HG02798 (cell line): ENCODE measurements around the gene PPM1H.

Experiments used
- ATAC-seq: cut with Tn5 transposase; IDR thresholded peaks from one replicate; pipeline ENCODE4 v1.9.1; 2021; ENCODE audit warnings: mild to moderate bottlenecking; ENCODE audit not compliant: unreplicated experiment, poor library complexity

The PPM1H gene

DNA sequence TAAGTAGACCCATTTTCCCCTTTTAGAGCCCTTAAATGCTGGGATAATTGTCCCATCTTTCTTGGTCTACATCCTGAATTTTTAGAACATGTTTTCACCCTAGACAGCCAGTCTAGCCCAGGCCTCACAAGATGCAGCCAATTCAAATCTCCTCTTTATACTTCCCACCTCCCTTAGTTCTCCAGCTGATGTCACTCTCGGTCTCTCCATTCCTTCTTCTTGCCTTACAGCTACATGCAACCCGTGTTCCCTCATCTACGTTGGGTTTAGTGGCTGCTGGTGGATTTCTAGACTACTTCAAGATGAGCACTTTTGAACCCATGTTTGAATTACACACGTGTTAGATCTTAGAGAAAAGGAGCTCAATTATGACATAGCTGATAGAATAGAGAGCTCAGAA lies 132.0 kb downstream of the PPM1H start:
- no peak for ATAC-seq

- no peak for ATAC-seq
Observed at GRCh38 chr12:62802321-62802720, 132.6 kb downstream of the PPM1H start.

DNA sequence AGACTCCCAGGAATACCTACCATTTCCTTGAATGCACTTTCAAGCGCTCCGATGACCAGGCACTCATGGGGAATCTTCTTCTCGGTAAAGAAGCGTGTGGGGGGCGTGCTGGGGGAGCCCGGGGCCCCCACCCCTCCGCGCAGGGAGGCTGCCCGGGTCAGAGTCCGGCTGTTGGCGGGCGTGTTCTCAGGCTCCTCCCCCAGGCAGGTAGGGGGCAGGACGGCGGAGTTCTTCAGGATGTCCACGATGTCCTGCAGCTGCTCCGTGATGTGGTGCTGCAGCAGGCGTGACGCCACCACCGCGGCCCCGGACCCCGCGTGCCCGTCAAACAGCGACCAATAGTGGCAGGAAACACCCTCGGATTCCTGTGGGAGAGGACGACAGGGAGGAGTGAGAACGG lies 133.2 kb downstream of the PPM1H start:
- ATAC-seq: no peak

DNA sequence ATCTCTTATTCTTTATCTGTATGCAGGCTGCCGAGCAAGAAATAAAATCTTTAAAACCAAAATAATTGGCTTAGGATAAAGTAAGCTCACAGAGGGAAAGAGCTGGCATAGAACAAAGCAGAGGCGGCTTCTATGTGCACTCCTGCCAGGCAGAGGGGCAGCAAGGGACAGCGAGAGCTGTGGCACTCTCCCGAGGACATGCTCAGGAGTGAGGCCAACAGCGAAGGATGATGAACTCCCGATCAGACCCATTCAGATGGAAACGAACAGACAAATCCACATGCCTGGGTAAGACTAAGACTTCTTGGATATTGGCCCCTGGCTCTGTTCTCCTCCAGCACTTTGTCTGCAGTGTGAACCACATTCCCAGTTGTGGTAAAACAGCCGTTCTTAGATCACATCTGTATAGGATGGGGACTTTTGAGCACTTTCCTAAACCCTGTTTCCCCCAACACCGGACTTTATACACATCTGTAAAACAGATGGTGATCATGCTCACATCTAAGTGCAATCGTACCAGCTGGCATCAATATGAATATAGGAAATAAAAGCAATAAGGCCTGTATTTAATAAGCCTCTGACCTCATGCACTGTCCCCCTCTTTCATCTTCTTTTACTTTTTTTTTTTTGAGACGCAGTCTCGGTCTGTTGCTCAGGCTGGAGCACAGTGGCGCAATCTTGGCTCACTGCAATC lies 134.1 kb downstream of the PPM1H start:
- ATAC-seq: no peak

GRCh38 chr12:62799766-62800406 lies 135.1 kb downstream of the PPM1H start:
- peak; percentile 48 for ATAC-seq

- ATAC-seq: peak; percentile 84
Observed at GRCh38 chr12:62799126-62799736, 135.7 kb downstream of the PPM1H start.

GRCh38 chr12:62794218-62794583 lies 140.7 kb downstream of the PPM1H start:
- no peak for ATAC-seq

- ATAC-seq: peak; percentile 75
Observed at GRCh38 chr12:62793256-62794217, 141.4 kb downstream of the PPM1H start.

DNA sequence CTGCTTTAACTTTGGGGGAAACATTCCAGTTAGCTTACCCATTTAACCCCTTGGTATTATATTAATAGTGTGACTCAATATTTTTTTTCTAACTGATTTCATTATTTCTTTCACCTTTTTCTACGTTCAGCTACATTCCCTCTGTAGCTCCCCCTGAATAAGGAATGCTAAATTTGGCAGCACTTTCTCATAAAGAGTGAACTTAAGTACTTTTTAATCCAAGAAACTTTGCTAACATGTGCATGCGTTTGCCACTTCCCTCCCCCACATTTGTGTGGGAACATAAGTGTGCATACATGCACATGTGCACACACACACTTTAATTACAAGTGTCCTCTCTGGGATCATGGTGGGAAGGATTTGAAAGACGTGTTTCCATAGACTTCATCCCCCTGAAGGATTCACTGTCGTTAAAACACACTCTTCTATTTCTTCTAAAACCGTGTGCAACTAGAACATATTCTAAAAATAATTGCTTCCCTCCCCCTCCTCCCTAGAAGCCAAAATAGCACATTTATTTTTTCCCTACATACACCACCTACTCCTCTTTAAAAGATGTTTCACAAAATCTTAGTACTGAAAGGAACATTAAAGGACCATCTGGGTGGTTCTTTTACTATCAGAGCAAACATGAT lies 142.6 kb downstream of the PPM1H start:
- ATAC-seq: no peak

GRCh38 chr12:62789851-62790250 lies 145.1 kb downstream of the PPM1H start:
- ATAC-seq: no peak

GRCh38 chr12:62787611-62788010 lies 147.3 kb downstream of the PPM1H start:
- ATAC-seq: no peak

DNA sequence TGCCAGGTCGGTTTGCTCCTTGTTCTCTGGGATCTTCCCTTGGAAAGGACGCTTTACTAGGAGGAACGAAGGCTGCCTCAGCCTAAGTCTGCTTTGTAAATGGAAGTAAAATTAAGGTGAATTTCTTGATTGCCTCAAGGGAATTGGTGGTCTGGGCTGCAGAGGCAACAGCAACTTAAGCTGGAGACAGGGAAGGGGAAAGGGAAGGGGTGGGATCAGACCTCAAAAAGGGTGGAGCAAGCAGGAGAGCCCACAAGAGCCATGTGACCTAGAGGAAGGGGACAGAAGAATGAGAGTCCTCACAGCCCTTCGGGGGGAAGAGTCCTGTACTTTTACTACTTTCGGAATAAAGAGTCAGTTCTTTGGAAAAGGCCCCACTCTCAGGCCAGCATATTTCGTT lies 147.9 kb downstream of the PPM1H start:
- no peak for ATAC-seq

DNA sequence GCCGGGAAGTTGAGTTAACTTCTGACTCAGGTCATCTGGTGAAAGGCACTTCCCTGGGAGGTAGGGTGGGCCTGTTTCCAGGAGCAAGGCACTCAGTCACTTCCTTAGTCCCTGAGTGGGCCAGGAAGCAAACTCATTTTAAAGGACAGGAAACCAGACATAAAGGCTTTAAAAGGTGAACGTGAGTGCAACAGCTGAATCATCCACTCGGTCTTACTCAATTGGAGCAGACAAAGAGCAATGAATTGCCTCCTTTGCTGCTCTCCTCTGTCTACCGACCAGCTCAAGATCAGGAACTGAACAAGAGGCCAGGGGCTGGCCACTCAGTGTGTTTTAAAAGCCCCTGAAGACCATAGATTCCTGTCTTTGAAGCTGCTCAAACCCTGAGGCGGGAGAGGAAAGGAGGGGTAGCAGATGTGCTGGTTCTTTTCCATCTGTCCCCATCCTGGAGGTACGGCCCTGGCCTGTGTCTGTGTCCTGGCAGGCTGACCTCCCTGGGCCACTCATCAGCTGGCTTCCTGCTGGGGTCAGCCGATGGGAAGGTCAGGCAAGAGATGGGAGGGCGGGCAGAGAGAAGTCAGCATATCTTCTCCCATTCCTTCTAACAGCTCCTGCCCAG lies 148.9 kb downstream of the PPM1H start:
- no peak for ATAC-seq

DNA sequence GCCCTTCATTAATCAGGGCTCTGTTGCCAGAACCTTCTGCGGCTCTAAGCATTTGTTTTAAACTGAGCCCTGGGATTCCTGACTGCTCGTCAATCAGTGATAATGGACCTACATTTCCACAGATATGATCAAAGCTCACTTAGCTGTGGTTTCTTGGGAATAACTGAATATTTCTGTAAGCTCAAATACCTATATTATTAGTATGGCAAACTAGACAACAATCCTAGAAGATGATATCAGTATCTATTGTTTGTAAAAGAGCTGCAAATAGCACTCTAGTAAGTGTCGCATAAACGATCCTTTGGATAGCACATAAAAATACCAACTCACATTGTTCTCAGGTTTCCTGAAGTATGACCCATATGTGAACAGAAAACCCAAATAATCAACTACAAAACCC lies 150.4 kb downstream of the PPM1H start:
- ATAC-seq: no peak

DNA sequence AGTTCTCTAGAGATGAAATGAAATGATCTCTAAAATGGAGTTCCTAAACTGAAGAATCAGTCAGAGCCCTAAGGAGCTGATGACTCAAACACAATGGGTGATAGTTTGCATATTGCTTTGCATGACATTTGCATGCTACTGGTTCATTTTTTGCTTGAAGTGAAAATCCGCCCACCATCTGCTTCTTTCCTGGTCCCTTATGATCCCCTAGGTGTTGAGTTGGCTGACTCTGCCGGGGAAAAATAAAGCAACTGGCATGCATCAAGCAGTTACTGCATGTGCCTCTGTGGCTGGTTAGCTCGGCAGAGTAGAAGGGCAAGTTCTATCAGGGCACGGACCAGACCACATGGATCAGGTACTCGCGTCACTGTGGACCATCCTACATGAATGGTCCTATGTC lies 151.1 kb downstream of the PPM1H start:
- ATAC-seq: no peak

DNA sequence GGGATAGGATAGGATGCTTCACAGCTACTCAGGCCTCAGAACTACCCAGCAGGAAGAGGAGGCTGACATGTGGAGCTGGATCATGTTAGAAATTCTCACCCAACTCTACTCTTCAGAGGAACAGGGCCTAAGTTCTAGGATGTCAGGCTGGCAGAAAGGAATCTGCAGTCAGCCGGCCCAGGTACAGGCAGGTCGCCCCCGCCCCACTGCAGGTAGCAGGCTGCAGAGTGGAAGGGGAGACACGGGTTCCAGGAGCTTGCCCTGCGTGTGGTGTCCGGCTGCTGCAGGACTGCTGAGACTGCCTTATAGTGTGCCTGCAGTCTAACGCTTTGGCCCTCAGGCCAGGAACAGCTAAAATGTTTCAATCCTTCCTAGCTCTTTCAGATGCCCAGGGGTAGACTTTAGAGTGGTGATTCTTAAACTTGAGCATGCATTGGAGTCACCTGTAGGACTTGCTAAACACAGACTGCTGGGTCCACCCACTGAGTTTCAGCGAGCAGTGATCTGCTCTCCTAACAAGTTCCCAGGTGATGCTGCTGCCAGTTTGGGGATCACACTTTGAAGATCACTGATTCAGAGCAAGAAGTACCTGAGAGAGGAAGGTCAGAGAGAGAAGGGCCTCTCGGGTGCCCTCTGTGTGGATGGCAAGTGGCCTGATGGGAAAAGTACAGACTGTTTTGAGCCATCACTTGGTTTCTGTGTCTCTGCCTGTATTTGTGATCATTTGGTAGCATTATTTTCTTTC lies 153.6 kb downstream of the PPM1H start:
- ATAC-seq: no peak

- ATAC-seq: no peak
Observed at GRCh38 chr12:62779488-62779887, 155.5 kb downstream of the PPM1H start.

GRCh38 chr12:62778187-62778586 lies 156.8 kb downstream of the PPM1H start:
- ATAC-seq: no peak

GRCh38 chr12:62776997-62777396 lies 158.0 kb downstream of the PPM1H start:
- ATAC-seq: no peak
